ENCODE data around the gene LYL1. TPM values are rescaled to one million over a fixed set of nuclear protein-coding genes. Genes with fewer than 3 reads are reported as not detected.

The LYL1 gene
- total and polyA plus RNA-seq, 2 of the 13 experiments (the other 11 are each of a cell fraction or from before 2014, with no cell fraction given) = 0.75 to 0.92 TPM

DNA sequence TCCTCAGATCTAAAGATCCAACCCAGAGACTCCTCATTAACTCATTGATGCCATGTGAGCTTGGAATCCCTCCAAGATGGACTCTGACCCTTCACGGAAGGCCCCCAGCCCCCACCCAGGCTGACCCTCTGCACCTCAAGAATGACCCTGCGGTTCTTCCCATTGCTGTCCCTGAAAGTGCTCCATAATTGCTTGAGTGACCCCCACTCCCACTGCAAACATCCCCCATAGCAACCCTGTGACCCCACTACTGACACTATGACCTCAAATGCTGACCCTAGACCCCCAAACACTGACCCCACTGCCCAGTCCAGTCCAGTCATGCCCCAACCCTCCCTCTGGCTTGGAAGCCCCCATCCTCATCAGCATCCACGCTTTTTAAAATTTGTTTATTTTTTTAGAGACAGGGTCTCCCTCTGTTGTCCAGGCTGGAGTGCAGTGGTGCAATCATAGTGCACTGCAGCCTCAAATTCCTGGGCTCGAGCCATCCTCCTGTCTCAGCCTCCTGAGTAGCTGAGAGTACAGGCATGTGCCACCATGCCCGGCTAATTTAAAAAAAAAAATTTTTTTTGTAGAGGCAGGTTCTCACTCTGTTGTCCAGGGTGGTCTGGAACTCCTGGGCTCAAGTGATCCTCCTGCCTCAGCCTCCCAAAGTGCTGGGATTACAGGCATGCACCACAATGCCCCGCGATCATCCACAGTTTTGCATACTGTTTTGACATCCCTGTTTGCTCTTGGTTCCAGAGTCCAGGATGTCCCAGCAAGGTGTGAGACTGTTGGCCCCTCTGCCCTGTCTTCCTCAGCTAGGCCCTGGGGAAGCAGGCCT, 855 bp downstream of the LYL1 start (continued):
- TF ChIP-seq ZNF777 (CRISPR knock-in tag; IDR thresholded peaks at IDR 0.05) (no peak), HNF4A (CRISPR knock-in tag; IDR thresholded peaks at IDR 0.05) (peak; percentile 89), ZNF337 (CRISPR knock-in tag; IDR thresholded peaks at IDR 0.05; ENCODE audit: borderline replicate concordance, low read depth) (no peak), ZBTB1 (CRISPR knock-in tag; IDR thresholded peaks at IDR 0.05; ENCODE audit: borderline replicate concordance) (no peak), ZBTB42 (CRISPR knock-in tag; IDR thresholded peaks at IDR 0.05) (no peak), ARID2 (CRISPR knock-in tag; IDR thresholded peaks at IDR 0.05; ENCODE audit: borderline replicate concordance) (0 out of 2 replicates have a peak, but pooled peaks have one; percentile 17), HNRNPL (IDR thresholded peaks at IDR 0.05; ENCODE audit: low read depth, low read length) (no peak), ZNF569 (CRISPR knock-in tag; IDR thresholded peaks at IDR 0.05; ENCODE audit: borderline replicate concordance) (no peak), ZBTB7A (CRISPR knock-in tag; IDR thresholded peaks at IDR 0.05) (0 out of 2 replicates have a peak, but pooled peaks have one; percentile 46), HDAC1 (CRISPR knock-in tag; IDR thresholded peaks at IDR 0.05) (peak; percentile 81), SRSF1 (optimal IDR thresholded peaks at IDR 0.05; ENCODE audit: low read depth, low read length) (no peak), ZNF792 (CRISPR knock-in tag; IDR thresholded peaks at IDR 0.05) (no peak), YEATS4 (CRISPR knock-in tag; IDR thresholded peaks at IDR 0.05; ENCODE audit: borderline replicate concordance) (no peak), EED (CRISPR knock-in tag; IDR thresholded peaks at IDR 0.05) (no peak), MED1 (CRISPR knock-in tag; IDR thresholded peaks at IDR 0.05) (no peak; the same call in 1 of the 2 replicates), ELF3 (CRISPR knock-in tag; IDR thresholded peaks at IDR 0.05) (no peak), ZNF282 (IDR thresholded peaks at IDR 0.05; ENCODE audit: partially characterized antibody) (no peak), ZNF577 (CRISPR knock-in tag; IDR thresholded peaks at IDR 0.05; ENCODE audit: borderline replicate concordance, low read depth) (no peak), ZNF441 (CRISPR knock-in tag; IDR thresholded peaks at IDR 0.05; ENCODE audit: borderline replicate concordance) (no peak), SOX5 (CRISPR knock-in tag; IDR thresholded peaks at IDR 0.05; ENCODE audit: borderline replicate concordance) (no peak)
- TF ChIP-seq, protein P1, sequence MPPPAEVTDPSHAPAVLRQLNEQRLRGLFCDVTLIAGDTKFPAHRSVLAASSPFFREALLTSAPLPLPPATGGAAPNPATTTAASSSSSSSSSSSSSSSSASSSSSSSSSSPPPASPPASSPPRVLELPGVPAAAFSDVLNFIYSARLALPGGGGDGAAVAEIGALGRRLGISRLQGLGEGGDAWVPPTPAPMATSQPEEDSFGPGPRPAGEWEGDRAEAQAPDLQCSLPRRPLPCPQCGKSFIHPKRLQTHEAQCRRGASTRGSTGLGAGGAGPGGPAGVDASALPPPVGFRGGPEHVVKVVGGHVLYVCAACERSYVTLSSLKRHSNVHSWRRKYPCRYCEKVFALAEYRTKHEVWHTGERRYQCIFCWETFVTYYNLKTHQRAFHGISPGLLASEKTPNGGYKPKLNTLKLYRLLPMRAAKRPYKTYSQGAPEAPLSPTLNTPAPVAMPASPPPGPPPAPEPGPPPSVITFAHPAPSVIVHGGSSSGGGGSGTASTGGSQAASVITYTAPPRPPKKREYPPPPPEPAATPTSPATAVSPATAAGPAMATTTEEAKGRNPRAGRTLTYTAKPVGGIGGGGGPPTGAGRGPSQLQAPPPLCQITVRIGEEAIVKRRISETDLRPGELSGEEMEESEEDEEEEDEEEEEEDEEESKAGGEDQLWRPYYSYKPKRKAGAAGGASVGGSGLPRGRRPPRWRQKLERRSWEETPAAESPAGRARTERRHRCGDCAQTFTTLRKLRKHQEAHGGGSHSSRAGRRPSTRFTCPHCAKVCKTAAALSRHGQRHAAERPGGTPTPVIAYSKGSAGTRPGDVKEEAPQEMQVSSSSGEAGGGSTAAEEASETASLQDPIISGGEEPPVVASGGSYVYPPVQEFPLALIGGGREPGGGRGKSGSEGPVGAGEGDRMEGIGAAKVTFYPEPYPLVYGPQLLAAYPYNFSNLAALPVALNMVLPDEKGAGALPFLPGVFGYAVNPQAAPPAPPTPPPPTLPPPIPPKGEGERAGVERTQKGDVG (CRISPR knock-in tag; IDR thresholded peaks at IDR 0.05; ENCODE audit: borderline replicate concordance) = 0 out of 2 replicates have a peak, but pooled peaks have one; percentile 17
- TF ChIP-seq, protein P2, sequence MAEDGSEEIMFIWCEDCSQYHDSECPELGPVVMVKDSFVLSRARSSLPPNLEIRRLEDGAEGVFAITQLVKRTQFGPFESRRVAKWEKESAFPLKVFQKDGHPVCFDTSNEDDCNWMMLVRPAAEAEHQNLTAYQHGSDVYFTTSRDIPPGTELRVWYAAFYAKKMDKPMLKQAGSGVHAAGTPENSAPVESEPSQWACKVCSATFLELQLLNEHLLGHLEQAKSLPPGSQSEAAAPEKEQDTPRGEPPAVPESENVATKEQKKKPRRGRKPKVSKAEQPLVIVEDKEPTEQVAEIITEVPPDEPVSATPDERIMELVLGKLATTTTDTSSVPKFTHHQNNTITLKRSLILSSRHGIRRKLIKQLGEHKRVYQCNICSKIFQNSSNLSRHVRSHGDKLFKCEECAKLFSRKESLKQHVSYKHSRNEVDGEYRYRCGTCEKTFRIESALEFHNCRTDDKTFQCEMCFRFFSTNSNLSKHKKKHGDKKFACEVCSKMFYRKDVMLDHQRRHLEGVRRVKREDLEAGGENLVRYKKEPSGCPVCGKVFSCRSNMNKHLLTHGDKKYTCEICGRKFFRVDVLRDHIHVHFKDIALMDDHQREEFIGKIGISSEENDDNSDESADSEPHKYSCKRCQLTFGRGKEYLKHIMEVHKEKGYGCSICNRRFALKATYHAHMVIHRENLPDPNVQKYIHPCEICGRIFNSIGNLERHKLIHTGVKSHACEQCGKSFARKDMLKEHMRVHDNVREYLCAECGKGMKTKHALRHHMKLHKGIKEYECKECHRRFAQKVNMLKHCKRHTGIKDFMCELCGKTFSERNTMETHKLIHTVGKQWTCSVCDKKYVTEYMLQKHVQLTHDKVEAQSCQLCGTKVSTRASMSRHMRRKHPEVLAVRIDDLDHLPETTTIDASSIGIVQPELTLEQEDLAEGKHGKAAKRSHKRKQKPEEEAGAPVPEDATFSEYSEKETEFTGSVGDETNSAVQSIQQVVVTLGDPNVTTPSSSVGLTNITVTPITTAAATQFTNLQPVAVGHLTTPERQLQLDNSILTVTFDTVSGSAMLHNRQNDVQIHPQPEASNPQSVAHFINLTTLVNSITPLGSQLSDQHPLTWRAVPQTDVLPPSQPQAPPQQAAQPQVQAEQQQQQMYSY (CRISPR knock-in tag; IDR thresholded peaks at IDR 0.05) = no peak
- TF ChIP-seq, protein P3, sequence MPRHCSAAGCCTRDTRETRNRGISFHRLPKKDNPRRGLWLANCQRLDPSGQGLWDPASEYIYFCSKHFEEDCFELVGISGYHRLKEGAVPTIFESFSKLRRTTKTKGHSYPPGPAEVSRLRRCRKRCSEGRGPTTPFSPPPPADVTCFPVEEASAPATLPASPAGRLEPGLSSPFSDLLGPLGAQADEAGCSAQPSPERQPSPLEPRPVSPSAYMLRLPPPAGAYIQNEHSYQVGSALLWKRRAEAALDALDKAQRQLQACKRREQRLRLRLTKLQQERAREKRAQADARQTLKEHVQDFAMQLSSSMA (CRISPR knock-in tag; IDR thresholded peaks at IDR 0.05) = 0 out of 2 replicates have a peak, but pooled peaks have one; percentile 29
